ENCODE measurements around the gene SETD3. TPM values are rescaled to one million over a fixed set of nuclear protein-coding genes. Genes with fewer than 3 reads are reported as not detected.

Gene SETD3
- total RNA-seq, 1 donor from 2014 or later, result 67.4 TPM

DNA sequence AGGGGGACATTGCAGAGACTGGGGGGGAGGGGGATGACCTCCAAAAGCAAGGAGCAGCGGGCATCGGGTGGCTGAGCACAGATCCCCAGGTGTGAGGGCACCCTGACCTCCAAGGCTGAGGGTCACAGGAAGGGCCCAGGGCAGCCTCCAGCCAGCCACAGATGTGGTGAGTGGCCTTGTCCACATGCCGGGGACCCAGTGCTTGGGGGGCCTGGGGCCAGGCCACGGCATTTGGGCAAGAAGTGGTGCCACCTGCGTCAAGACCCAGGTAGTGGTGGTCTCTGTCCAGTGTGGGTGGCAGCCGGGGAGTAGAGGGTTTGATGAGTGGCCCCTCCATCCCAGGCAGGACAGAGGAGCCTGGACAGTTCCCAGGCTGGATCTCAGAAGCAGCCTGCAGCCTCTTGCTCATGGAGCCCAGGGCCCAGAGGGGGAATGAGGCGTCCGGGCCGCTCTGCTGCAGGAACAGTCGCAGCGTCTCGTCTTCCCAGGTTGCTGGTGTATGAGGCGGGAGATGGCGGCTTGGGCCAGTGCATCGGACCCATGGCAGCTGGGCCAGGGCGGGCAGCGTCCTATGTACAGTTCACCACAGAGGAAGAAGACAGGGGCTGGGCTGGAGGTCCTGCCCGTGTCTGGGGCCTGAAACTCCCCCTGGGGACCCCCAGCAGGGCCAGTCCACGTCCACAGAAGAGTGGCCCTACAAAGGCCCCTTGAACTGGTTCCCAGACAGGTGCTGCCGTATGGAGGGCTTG lies 34.1 kb upstream of the SETD3 start:
- no peaks in the 10 kb centered on the region for H3K9me3 Mint-ChIP-seq (ENCODE audit: unreplicated experiment)
- no peak overlapping the region for H3K27ac Mint-ChIP-seq (ENCODE audit: unreplicated experiment)
- H3K4me3 Mint-ChIP-seq (ENCODE audit: unreplicated experiment), result no peak overlapping the region
- DNase-seq (ENCODE audit: low spot score), result no peak
- no peaks in the 10 kb centered on the region for H3K4me1 Mint-ChIP-seq (ENCODE audit: unreplicated experiment)
- peaks cover 12% of the 10 kb centered on the region for H3K27me3 Mint-ChIP-seq (ENCODE audit: unreplicated experiment)
- TF ChIP-seq, protein P1, sequence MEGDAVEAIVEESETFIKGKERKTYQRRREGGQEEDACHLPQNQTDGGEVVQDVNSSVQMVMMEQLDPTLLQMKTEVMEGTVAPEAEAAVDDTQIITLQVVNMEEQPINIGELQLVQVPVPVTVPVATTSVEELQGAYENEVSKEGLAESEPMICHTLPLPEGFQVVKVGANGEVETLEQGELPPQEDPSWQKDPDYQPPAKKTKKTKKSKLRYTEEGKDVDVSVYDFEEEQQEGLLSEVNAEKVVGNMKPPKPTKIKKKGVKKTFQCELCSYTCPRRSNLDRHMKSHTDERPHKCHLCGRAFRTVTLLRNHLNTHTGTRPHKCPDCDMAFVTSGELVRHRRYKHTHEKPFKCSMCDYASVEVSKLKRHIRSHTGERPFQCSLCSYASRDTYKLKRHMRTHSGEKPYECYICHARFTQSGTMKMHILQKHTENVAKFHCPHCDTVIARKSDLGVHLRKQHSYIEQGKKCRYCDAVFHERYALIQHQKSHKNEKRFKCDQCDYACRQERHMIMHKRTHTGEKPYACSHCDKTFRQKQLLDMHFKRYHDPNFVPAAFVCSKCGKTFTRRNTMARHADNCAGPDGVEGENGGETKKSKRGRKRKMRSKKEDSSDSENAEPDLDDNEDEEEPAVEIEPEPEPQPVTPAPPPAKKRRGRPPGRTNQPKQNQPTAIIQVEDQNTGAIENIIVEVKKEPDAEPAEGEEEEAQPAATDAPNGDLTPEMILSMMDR (IDR thresholded peaks at IDR 0.05; ENCODE audit: unreplicated experiment), result no peak
- H3K36me3 Mint-ChIP-seq (ENCODE audit: low read depth, unreplicated experiment), result peaks cover 11% of the 10 kb centered on the region

- Mint-ChIP-seq H3K4me3 (ENCODE audit: unreplicated experiment) (no peak overlapping the region), H3K27ac (ENCODE audit: unreplicated experiment) (no peak overlapping the region), H3K36me3 (ENCODE audit: low read depth, unreplicated experiment) (peaks cover 17% of the 10 kb centered on the region), H3K4me1 (ENCODE audit: unreplicated experiment) (no peaks in the 10 kb centered on the region), H3K27me3 (ENCODE audit: unreplicated experiment) (peaks cover 19% of the 10 kb centered on the region), H3K9me3 (ENCODE audit: unreplicated experiment) (no peaks in the 10 kb centered on the region)
- DNase-seq (ENCODE audit: low spot score), result no peak
- TF ChIP-seq, protein P1 (IDR thresholded peaks at IDR 0.05; ENCODE audit: unreplicated experiment), result no peak
Measured at GRCh38 chr14:99513946-99514551, 33.4 kb upstream of the SETD3 start.

DNA sequence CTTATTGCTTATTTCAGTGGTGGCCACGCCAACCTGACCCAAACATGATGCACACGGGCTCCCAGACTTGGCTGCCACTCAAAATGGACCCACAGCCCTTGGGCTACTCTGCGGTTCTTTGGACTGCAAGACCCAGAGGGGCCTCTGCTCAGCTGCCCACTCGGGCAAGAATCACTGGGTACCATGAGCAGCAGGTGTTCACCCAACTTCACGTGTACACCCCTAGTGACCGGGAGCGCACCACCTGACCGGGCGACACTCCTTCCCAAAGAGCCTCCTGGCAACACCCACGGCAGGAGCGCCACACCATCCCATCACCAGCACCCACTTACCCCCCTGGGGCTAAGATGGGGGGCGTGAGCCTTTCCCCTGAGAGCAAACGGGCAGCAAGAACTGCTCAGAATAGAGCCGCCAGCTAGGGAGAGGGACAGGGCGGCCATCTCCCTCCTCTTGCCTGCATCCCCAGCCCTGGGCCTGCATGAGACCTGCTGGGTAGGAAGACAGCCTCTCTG lies 32.6 kb upstream of the SETD3 start:
- no peak overlapping the region for H3K27ac Mint-ChIP-seq (ENCODE audit: unreplicated experiment)
- no peak for DNase-seq (ENCODE audit: low spot score)
- peaks cover 25% of the 10 kb centered on the region for H3K36me3 Mint-ChIP-seq (ENCODE audit: low read depth, unreplicated experiment)
- H3K9me3 Mint-ChIP-seq (ENCODE audit: unreplicated experiment), result no peaks in the 10 kb centered on the region
- peaks cover 23% of the 10 kb centered on the region for H3K27me3 Mint-ChIP-seq (ENCODE audit: unreplicated experiment)
- H3K4me1 Mint-ChIP-seq (ENCODE audit: unreplicated experiment), result no peaks in the 10 kb centered on the region
- no peak overlapping the region for H3K4me3 Mint-ChIP-seq (ENCODE audit: unreplicated experiment)
- TF ChIP-seq, protein P1 (IDR thresholded peaks at IDR 0.05; ENCODE audit: unreplicated experiment), result no peak

DNA sequence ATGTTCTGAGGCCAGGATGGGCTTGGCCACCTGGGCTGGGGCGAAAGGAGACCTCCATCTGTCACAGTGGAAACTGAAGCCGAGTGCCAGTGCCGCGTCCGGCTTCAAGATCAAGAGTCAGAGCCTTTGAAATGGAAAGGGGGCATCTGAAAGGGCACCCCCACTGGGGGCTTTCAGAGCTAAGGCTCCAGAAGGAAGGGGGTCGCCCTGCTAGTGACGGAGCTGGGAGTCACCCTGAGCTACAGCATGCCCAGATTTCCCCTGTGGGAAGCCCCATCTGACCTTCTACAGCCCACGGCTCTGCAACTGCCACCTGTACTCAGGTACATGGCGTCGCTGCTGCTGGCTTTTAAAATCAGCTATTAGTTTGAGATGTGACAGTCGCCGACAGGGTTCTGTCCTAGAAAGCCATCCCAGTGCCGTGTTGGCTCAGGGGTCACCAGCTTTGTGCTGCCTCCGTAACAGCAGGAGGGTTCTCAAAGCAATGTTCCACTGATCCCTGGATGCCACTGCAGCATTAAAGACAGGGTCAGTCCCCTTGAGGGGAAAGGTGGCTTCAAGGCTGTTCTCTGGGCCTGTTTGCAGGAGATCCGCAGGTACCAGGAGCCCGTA lies 32.0 kb upstream of the SETD3 start:
- no peak for DNase-seq (ENCODE audit: low spot score)
- H3K27ac Mint-ChIP-seq (ENCODE audit: unreplicated experiment), result no peak overlapping the region
- no peak overlapping the region for H3K4me3 Mint-ChIP-seq (ENCODE audit: unreplicated experiment)
- no peaks in the 10 kb centered on the region for H3K4me1 Mint-ChIP-seq (ENCODE audit: unreplicated experiment)
- H3K36me3 Mint-ChIP-seq (ENCODE audit: low read depth, unreplicated experiment), result peaks cover 28% of the 10 kb centered on the region
- TF ChIP-seq, protein P1 (IDR thresholded peaks at IDR 0.05; ENCODE audit: unreplicated experiment), result no peak
- H3K9me3 Mint-ChIP-seq (ENCODE audit: unreplicated experiment), result no peaks in the 10 kb centered on the region
- H3K27me3 Mint-ChIP-seq (ENCODE audit: unreplicated experiment), result peaks cover 24% of the 10 kb centered on the region

- H3K27ac Mint-ChIP-seq (ENCODE audit: unreplicated experiment), result no peak overlapping the region
- no peaks in the 10 kb centered on the region for H3K4me1 Mint-ChIP-seq (ENCODE audit: unreplicated experiment)
- H3K36me3 Mint-ChIP-seq (ENCODE audit: low read depth, unreplicated experiment), result peaks cover 34% of the 10 kb centered on the region
- H3K27me3 Mint-ChIP-seq (ENCODE audit: unreplicated experiment), result peaks cover 27% of the 10 kb centered on the region
- H3K9me3 Mint-ChIP-seq (ENCODE audit: unreplicated experiment), result no peaks in the 10 kb centered on the region
- no peak overlapping the region for H3K4me3 Mint-ChIP-seq (ENCODE audit: unreplicated experiment)
- TF ChIP-seq, protein P1 (IDR thresholded peaks at IDR 0.05; ENCODE audit: unreplicated experiment), result no peak
- no peak for DNase-seq (ENCODE audit: low spot score)
Measured at GRCh38 chr14:99512110-99512449, 31.4 kb upstream of the SETD3 start.
